GM12891 (cell line): Measurements from ENCODE around the gene PCBP2.

ENCODE experiments used
- POLR2A ChIP-seq: IDR thresholded peaks from 2 replicates; pipeline ENCODE4 v1.6.1; 2011; ENCODE audit warnings: low read depth, low read length, control low read depth
- POLR2AphosphoS5 ChIP-seq: IDR thresholded peaks from 2 replicates; pipeline ENCODE4 v1.6.1; 2011; ENCODE audit warnings: low read depth, low read length, control low read depth
- TAF1 ChIP-seq: IDR thresholded peaks from 2 replicates; pipeline ENCODE4 v1.6.1; 2011; ENCODE audit warnings: low read depth, low read length, control low read depth

DNA sequence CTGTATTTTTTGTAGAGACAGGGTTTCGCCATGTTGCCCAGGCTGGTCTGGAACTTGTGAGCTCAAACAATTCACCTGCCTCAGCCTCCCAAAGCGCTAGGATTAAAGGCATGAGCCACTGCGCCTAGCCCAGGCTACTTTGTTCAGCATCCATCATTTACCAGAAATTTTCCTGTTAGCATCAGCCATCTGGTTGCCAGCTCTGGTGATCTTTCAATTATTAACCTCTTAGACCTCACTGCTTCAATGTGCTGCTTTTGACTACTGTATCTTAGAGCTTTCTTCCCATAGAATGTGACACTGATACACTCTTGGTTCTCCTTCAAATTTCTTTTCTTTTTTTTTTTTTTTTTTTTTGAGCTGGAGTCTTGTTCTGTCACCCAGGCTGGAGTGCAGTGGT, 33.7 kb upstream of the PCBP2 start:
- no peak for TF ChIP-seq POLR2AphosphoS5
- TF ChIP-seq POLR2A: no peak
- no peak for TF ChIP-seq TAF1
